22Rv1 (cell line): Measurements from ENCODE around the gene PDE9A.

ENCODE experiments used
- CTCF ChIP-seq: fragments of 450-650 bp; IDR thresholded peaks from 2 replicates; pipeline ENCODE4 v1.5.1; 2017; ENCODE audit warnings: mild to moderate bottlenecking
- ZFX ChIP-seq: fragments of 450-650 bp; IDR thresholded peaks from 2 replicates; pipeline ENCODE4 v1.6.1; 2017; ENCODE audit warnings: antibody characterized with exemption, borderline replicate concordance

- TF ChIP-seq CTCF (no peak), ZFX (no peak)
Observed at GRCh38 chr21:42609811-42610210, 43.6 kb upstream of the PDE9A start.
